ENCODE data around the gene ERN2.

ERN2 gene

GRCh38 chr16:23668225-23668624, 44.8 kb downstream of the ERN2 start:
- Histone ChIP-seq H3K79me2 (ENCODE audit: low read length) (peaks cover 10% of the 10 kb centered on the region; the same call in 1 of the 2 replicates), H3K4me2 (ENCODE audit: low read length) (no peak overlapping the region), H4K20me1 (ENCODE audit: insufficient read depth, low read length) (peaks cover 59% of the 10 kb centered on the region), H3K27me3 (ENCODE audit: low read depth, low read length) (peaks cover 23% of the 10 kb centered on the region), H2AFZ (ENCODE audit: low read depth, low read length) (no peak overlapping the region), H3K4me3 (ENCODE audit: low read length) (no peak overlapping the region), H3K27ac (ENCODE audit: low read length) (no peak overlapping the region), H3K36me3 (replicated peaks; ENCODE audit: low read depth, low read length) (peaks cover 84% of the 10 kb centered on the region), H3K4me1 (ENCODE audit: low read length) (peaks cover 52% of the 10 kb centered on the region), H3K9ac (ENCODE audit: low read length) (no peak overlapping the region), H3K9me3 (ENCODE audit: insufficient read depth, low read length) (no peaks in the 10 kb centered on the region)
- TF ChIP-seq CTCF (IDR thresholded peaks at IDR 0.05; ENCODE audit: low read depth, low read length) (no peak), EZH2phosphoT487 (IDR thresholded peaks at IDR 0.05; ENCODE audit: low read depth) (no peak)

GRCh38 chr16:23667355-23667659, 45.7 kb downstream of the ERN2 start:
- Histone ChIP-seq H3K4me2 (ENCODE audit: low read length) (no peak overlapping the region), H4K20me1 (ENCODE audit: insufficient read depth, low read length) (peaks cover 64% of the 10 kb centered on the region), H2AFZ (ENCODE audit: low read depth, low read length) (no peak overlapping the region), H3K9ac (ENCODE audit: low read length) (no peak overlapping the region), H3K36me3 (replicated peaks; ENCODE audit: low read depth, low read length) (peaks cover 88% of the 10 kb centered on the region), H3K27ac (ENCODE audit: low read length) (no peak overlapping the region), H3K9me3 (ENCODE audit: insufficient read depth, low read length) (no peaks in the 10 kb centered on the region), H3K79me2 (ENCODE audit: low read length) (peaks cover 10% of the 10 kb centered on the region; the same call in 1 of the 2 replicates), H3K4me3 (ENCODE audit: low read length) (no peak overlapping the region), H3K4me1 (ENCODE audit: low read length) (peaks cover 57% of the 10 kb centered on the region), H3K27me3 (ENCODE audit: low read depth, low read length) (peaks cover 21% of the 10 kb centered on the region)
- TF ChIP-seq EZH2phosphoT487 (IDR thresholded peaks at IDR 0.05; ENCODE audit: low read depth) (no peak), CTCF (IDR thresholded peaks at IDR 0.05; ENCODE audit: low read depth, low read length) (no peak)

DNA sequence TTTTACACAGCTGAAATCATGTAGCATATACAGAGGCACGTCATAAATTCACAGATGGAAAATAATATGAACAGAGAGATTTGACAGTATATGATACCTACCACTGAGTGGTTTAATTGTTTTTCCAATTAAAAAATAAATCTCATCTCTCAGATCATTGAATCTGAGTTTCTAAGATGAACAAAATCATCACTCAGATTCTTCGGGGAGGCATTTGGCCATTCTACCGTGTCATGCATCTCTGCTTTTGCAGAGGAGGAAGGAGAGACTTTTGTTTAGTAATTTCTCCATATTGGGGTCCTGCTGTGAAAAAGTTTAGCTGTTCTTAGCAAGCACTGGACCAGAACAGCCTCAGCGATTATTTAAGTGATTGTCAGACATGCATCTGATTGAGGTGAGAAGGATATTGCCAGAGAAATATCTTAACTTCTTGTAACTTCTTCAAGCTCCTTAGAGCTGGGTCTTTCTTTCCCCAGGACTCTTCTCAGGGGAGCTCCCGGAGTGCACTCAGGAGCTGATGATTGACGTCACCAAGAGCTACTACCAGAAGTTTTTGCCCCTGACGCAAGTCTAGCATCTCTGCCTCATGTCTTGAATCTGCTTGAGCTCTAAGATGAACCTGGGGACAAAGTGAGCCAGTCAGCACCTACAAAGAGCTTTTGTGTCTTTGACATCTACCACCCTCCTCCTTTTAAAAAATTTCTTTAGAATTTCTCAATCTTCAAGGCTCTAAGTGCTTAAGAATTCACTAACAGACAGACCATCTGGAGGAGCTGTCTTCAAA, 46.3 kb downstream of the ERN2 start:
- H3K27me3 ChIP-seq (ENCODE audit: low read depth, low read length): peaks cover 16% of the 10 kb centered on the region
- peaks cover 88% of the 10 kb centered on the region for H3K36me3 ChIP-seq (replicated peaks; ENCODE audit: low read depth, low read length)
- peaks cover 54% of the 10 kb centered on the region for H3K4me1 ChIP-seq (ENCODE audit: low read length)
- H3K27ac ChIP-seq (ENCODE audit: low read length): no peak overlapping the region
- no peak overlapping the region for H3K9ac ChIP-seq (ENCODE audit: low read length)
- no peaks in the 10 kb centered on the region for H3K9me3 ChIP-seq (ENCODE audit: insufficient read depth, low read length)
- no peak overlapping the region for H3K4me2 ChIP-seq (ENCODE audit: low read length)
- H4K20me1 ChIP-seq (ENCODE audit: insufficient read depth, low read length): peaks cover 67% of the 10 kb centered on the region
- no peak for TF ChIP-seq CTCF (IDR thresholded peaks at IDR 0.05; ENCODE audit: low read depth, low read length)
- TF ChIP-seq EZH2phosphoT487 (IDR thresholded peaks at IDR 0.05; ENCODE audit: low read depth): no peak
- no peak overlapping the region for H2AFZ ChIP-seq (ENCODE audit: low read depth, low read length)
- no peak overlapping the region for H3K4me3 ChIP-seq (ENCODE audit: low read length)
- H3K79me2 ChIP-seq (ENCODE audit: low read length): peaks cover 10% of the 10 kb centered on the region; the same call in 1 of the 2 replicates

DNA sequence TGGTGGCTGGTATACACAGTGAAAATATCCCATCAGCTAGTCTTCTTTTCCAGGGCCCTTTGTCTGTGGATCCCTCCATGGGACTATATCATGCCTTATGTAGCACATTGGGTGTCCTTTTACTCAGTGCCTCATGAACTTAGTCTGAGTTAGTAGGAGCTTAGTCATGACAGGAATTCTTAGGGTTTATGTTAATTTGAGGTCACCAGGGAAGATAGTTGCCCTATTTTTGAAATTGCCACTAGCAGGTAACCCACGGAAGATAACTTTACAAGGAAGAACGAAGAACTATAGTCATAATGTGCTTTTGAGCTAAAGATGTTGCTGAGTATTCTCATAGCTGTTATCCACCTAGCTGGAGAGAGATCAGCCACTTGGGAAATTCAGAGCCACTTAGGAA, 49.1 kb downstream of the ERN2 start:
- TF ChIP-seq EZH2phosphoT487 (IDR thresholded peaks at IDR 0.05; ENCODE audit: low read depth) (no peak), CTCF (IDR thresholded peaks at IDR 0.05; ENCODE audit: low read depth, low read length) (no peak)
- H3K4me1 ChIP-seq (ENCODE audit: low read length): peaks cover 27% of the 10 kb centered on the region
- no peaks in the 10 kb centered on the region for H3K9me3 ChIP-seq (ENCODE audit: insufficient read depth, low read length)
- H3K36me3 ChIP-seq (replicated peaks; ENCODE audit: low read depth, low read length): peaks cover 92% of the 10 kb centered on the region
- H3K79me2 ChIP-seq (ENCODE audit: low read length): no peaks in the 10 kb centered on the region
- peak overlapping the region; percentile 8; the same call in 1 of the 2 replicates for H3K4me3 ChIP-seq (ENCODE audit: low read length)
- no peak overlapping the region for H2AFZ ChIP-seq (ENCODE audit: low read depth, low read length)
- H3K4me2 ChIP-seq (ENCODE audit: low read length): peak overlapping the region; percentile 49
- H3K27me3 ChIP-seq (ENCODE audit: low read depth, low read length): peaks cover 7% of the 10 kb centered on the region; the same call in 1 of the 2 replicates
- no peak overlapping the region for H3K9ac ChIP-seq (ENCODE audit: low read length)
- H4K20me1 ChIP-seq (ENCODE audit: insufficient read depth, low read length): peaks cover 61% of the 10 kb centered on the region
- H3K27ac ChIP-seq (ENCODE audit: low read length): peak overlapping the region; percentile 15; the same call in 1 of the 2 replicates
